OCI-LY1 (cell line): Measurements from ENCODE around the gene TSBP1.

Source experiments
- H2AFZ ChIP-seq: fragments of 200-600 bp; sonication (generic), shearing (Covaris generic); 2 replicates; pipeline ENCODE4 v1.6.0; 2014; ENCODE audit warnings: antibody characterized with exemption, mild to moderate bottlenecking, low read length
- H3F3A ChIP-seq: fragments of 200-600 bp; sonication (generic), shearing (Covaris generic); 2 replicates; pipeline ENCODE4 v1.6.0; 2014; ENCODE audit warnings: mild to moderate bottlenecking, antibody characterized with exemption, low read length, moderate library complexity; ENCODE audit not compliant: insufficient read depth
- H3K27ac ChIP-seq: fragments of 200-600 bp; sonication (generic); 2 replicates; pipeline ENCODE4 v1.5.1; 2014; ENCODE audit warnings: low read length, mixed run types, mild to moderate bottlenecking, low read depth; ENCODE audit not compliant: poor library complexity, severe bottlenecking
- H3K27me3 ChIP-seq: fragments of 200-600 bp; sonication (generic); 2 replicates; pipeline ENCODE4 v1.6.0; 2014; ENCODE audit warnings: antibody characterized with exemption, mild to moderate bottlenecking, low read length, moderate library complexity; ENCODE audit not compliant: insufficient read depth
- H3K36me3 ChIP-seq: fragments of 200-600 bp; sonication (generic); 2 replicates; pipeline ENCODE4 v1.6.1; 2014; ENCODE audit warnings: mild to moderate bottlenecking, antibody characterized with exemption, low read length, moderate library complexity, mixed read lengths; ENCODE audit not compliant: insufficient read depth
- H3K4me1 ChIP-seq: fragments of 200-600 bp; sonication (generic); 2 replicates; pipeline ENCODE4 v1.5.1; 2014; ENCODE audit warnings: mild to moderate bottlenecking, low read length, moderate library complexity; ENCODE audit not compliant: insufficient read depth, severe bottlenecking
- H3K4me2 ChIP-seq: fragments of 200-600 bp; sonication (generic), shearing (Covaris generic); 2 replicates; pipeline ENCODE4 v1.6.1; 2014; ENCODE audit warnings: low read length
- H3K4me3 ChIP-seq: fragments of 200-600 bp; sonication (generic); 2 replicates; pipeline ENCODE4 v1.5.1; 2014; ENCODE audit warnings: low read length, low read depth, mild to moderate bottlenecking, mixed read lengths; ENCODE audit not compliant: poor library complexity, severe bottlenecking
- H3K79me2 ChIP-seq: fragments of 200-600 bp; shearing (Covaris generic); 2 replicates; pipeline ENCODE4 v1.6.1; 2016; ENCODE audit warnings: mixed run types, low read length, mixed read lengths; ENCODE audit not compliant: insufficient read depth
- H3K9ac ChIP-seq: fragments of 200-600 bp; sonication (generic), shearing (Covaris generic); 2 replicates; pipeline ENCODE4 v1.6.1; 2014; ENCODE audit warnings: mild to moderate bottlenecking, low read length, mixed read lengths
- H3K9me2 ChIP-seq: fragments of 200-600 bp; sonication (generic), shearing (Covaris generic); 2 replicates; pipeline ENCODE4 v1.6.1; 2014; ENCODE audit warnings: low read depth, mild to moderate bottlenecking, low read length, mixed read lengths
- H3K9me3 ChIP-seq: fragments of 200-600 bp; shearing (Covaris generic); 2 replicates; pipeline ENCODE4 v1.6.1; 2014; ENCODE audit warnings: low read length, mixed read lengths
- H4K20me1 ChIP-seq: fragments of 200-600 bp; sonication (generic), shearing (Covaris generic); 2 replicates; pipeline ENCODE4 v1.6.0; 2016; ENCODE audit warnings: mild to moderate bottlenecking, low read length; ENCODE audit not compliant: insufficient read depth
- EZH2 ChIP-seq: fragments of 200-600 bp; sonication (generic), shearing (Covaris generic); IDR thresholded peaks from 2 replicates; pipeline ENCODE4 v1.8.0; 2017; ENCODE audit warnings: borderline replicate concordance, mixed run types, mild to moderate bottlenecking, antibody characterized with exemption, low read length, moderate library complexity, mixed read lengths
- TF ChIP-seq, protein P1 (sequence below): fragments of 200-600 bp; sonication (generic), shearing (Covaris generic); IDR thresholded peaks from 2 replicates; pipeline ENCODE4 v1.5.1; 2017; ENCODE audit warnings: mild to moderate bottlenecking, antibody characterized with exemption, low read length, moderate library complexity, mixed read lengths

The TSBP1 gene

DNA sequence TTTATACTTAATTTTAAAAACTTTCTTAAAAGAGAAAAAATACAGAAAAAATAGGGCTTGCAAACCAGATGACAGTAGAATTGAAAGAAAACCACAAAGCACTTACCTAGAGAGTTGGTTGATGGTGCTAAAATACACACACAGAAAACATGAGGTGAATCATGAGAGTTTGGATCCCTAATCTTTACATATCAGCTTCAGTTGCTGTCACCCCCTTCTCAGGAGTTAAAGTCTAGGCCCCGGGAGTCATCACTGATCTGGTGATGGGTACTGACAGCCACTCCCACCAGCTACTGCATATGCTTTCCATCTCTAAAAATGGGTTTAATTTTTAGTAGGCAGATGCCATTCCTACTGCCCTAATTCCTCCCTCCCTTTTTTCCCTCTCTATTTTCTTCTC is 16.7 kb downstream of the TSBP1 start:
- TF ChIP-seq, protein P1, sequence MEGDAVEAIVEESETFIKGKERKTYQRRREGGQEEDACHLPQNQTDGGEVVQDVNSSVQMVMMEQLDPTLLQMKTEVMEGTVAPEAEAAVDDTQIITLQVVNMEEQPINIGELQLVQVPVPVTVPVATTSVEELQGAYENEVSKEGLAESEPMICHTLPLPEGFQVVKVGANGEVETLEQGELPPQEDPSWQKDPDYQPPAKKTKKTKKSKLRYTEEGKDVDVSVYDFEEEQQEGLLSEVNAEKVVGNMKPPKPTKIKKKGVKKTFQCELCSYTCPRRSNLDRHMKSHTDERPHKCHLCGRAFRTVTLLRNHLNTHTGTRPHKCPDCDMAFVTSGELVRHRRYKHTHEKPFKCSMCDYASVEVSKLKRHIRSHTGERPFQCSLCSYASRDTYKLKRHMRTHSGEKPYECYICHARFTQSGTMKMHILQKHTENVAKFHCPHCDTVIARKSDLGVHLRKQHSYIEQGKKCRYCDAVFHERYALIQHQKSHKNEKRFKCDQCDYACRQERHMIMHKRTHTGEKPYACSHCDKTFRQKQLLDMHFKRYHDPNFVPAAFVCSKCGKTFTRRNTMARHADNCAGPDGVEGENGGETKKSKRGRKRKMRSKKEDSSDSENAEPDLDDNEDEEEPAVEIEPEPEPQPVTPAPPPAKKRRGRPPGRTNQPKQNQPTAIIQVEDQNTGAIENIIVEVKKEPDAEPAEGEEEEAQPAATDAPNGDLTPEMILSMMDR = no peak
- no peak for TF ChIP-seq EZH2
- no peaks in the 10 kb centered on the region for H3K4me1 ChIP-seq
- H2AFZ ChIP-seq = no peak overlapping the region
- no peaks in the 10 kb centered on the region for H3K36me3 ChIP-seq
- no peak overlapping the region for H3K4me3 ChIP-seq
- no peak overlapping the region for H3K27ac ChIP-seq
- no peaks in the 10 kb centered on the region for H3K9me3 ChIP-seq
- H3K9me2 ChIP-seq = no peaks in the 10 kb centered on the region
- no peak overlapping the region for H3K4me2 ChIP-seq
- H3K9ac ChIP-seq = no peak overlapping the region
- no peaks in the 10 kb centered on the region for H3K27me3 ChIP-seq
- H3F3A ChIP-seq = no peaks in the 10 kb centered on the region
- no peaks in the 10 kb centered on the region for H3K79me2 ChIP-seq
- H4K20me1 ChIP-seq = no peaks in the 10 kb centered on the region

- Histone ChIP-seq H3K36me3 (no peaks in the 10 kb centered on the region), H3K27ac (no peak overlapping the region), H3K9me3 (no peaks in the 10 kb centered on the region), H4K20me1 (no peaks in the 10 kb centered on the region), H3K9ac (no peak overlapping the region), H3K4me1 (no peaks in the 10 kb centered on the region), H3K27me3 (no peaks in the 10 kb centered on the region), H3F3A (no peaks in the 10 kb centered on the region), H3K4me3 (no peak overlapping the region), H3K4me2 (no peak overlapping the region), H3K79me2 (no peaks in the 10 kb centered on the region), H3K9me2 (no peaks in the 10 kb centered on the region), H2AFZ (no peak overlapping the region)
- TF ChIP-seq EZH2 = no peak
- TF ChIP-seq, protein P1 = no peak
Measured at GRCh38 chr6:32353348-32353747, 18.4 kb downstream of the TSBP1 start.

GRCh38 chr6:32340242-32340641 is 31.5 kb downstream of the TSBP1 start:
- no peak overlapping the region for H3K27ac ChIP-seq
- no peaks in the 10 kb centered on the region for H3K9me3 ChIP-seq
- no peaks in the 10 kb centered on the region for H3K9me2 ChIP-seq
- H3K79me2 ChIP-seq = no peaks in the 10 kb centered on the region
- TF ChIP-seq, protein P1 = no peak
- no peak for TF ChIP-seq EZH2
- no peak overlapping the region for H3K4me2 ChIP-seq
- no peaks in the 10 kb centered on the region for H3F3A ChIP-seq
- H2AFZ ChIP-seq = no peak overlapping the region
- no peak overlapping the region for H3K4me3 ChIP-seq
- no peaks in the 10 kb centered on the region for H3K27me3 ChIP-seq
- no peaks in the 10 kb centered on the region for H3K36me3 ChIP-seq
- no peaks in the 10 kb centered on the region for H4K20me1 ChIP-seq
- H3K9ac ChIP-seq = no peak overlapping the region
- no peaks in the 10 kb centered on the region for H3K4me1 ChIP-seq
